Activated naive CD4-positive, alpha-beta T cell treated with anti-CD3 and anti-CD28 coated beads, Interleukin-2, amount 50 U/mL, for 72 hours (primary cell): ENCODE results near the gene HMBS. TPM values are rescaled to one million over a fixed set of nuclear protein-coding genes. Genes with fewer than 3 reads are reported as not detected.
A peak's percentile ranks its signal among the peaks of the same experiment; 100 is the strongest.

Experiments used
- ATAC-seq, 2 donors: fragments of 150-1000 bp; cut with Tn5 transposase; 2 replicates each; pipeline ENCODE4 v1.10.0; 2021; ENCODE audit warnings: mild to moderate bottlenecking in 2 of 2, moderate library complexity in 2 of 2
- DNase-seq, 2 donors: peaks; one replicate each; pipeline ENCODE4 v3.0.0; 2021 to 2022; ENCODE audit warnings: low spot score in 2 of 2
- H3K27ac Mint-ChIP-seq, 2 donors: one replicate each; pipeline ENCODE4 v1.8.0; 2022; ENCODE audit warnings: mild to moderate bottlenecking in 2 of 2, mixed read lengths in 2 of 2
- H3K36me3 Mint-ChIP-seq, 2 donors: one replicate each; pipeline ENCODE4 v1.8.0; 2022; ENCODE audit warnings: mixed read lengths in 2 of 2
- H3K9me3 Mint-ChIP-seq, 2 donors: one replicate each; pipeline ENCODE4 v1.8.0; 2022; ENCODE audit warnings: mixed read lengths in 2 of 2
- total RNA-seq, 2 donors: library from RNA; stranded (reverse); gene quantifications; one replicate each; pipeline ENCODE4 v1.2.3, GENCODE V29; 2022

HMBS gene
- total RNA-seq, 2 donors from 2014 or later = 20.0 to 35.7 TPM

GRCh38 chr11:119107538-119108145 is 23.0 kb downstream of the HMBS start:
- H3K36me3 Mint-ChIP-seq = peaks cover 19 to 36% of the 10 kb centered on the region in 2 donors
- peak overlapping the region; percentile 80 to 95 for H3K27ac Mint-ChIP-seq
- peak; percentile 4 to 8 for ATAC-seq

GRCh38 chr11:119108146-119108856 is 23.6 kb downstream of the HMBS start:
- DNase-seq (peak in 1 of 2 donors; percentile 40), ATAC-seq (peak; percentile 23 to 45)
- Mint-ChIP-seq H3K9me3 (no peaks in the 10 kb centered on the region), H3K27ac (peak overlapping the region; percentile 80 to 95), H3K36me3 (peaks cover 19 to 36% of the 10 kb centered on the region in 2 donors)

More at GRCh38 chr11:119107538-119108145, 23.0 kb downstream of the HMBS start:
- no peak for DNase-seq
- H3K9me3 Mint-ChIP-seq = no peaks in the 10 kb centered on the region

- H3K36me3 Mint-ChIP-seq = peaks cover 19 to 36% of the 10 kb centered on the region in 2 donors
- no peak for ATAC-seq
- DNase-seq = no peak
Observed at GRCh38 chr11:119108857-119109221, 24.2 kb downstream of the HMBS start.

GRCh38 chr11:119109843-119110242 is 25.2 kb downstream of the HMBS start:
- DNase-seq (no peak), ATAC-seq (no peak)
- Mint-ChIP-seq H3K36me3 (peaks cover 19 to 36% of the 10 kb centered on the region in 2 donors), H3K27ac (peak overlapping the region in 1 of 2 donors; percentile 80), H3K9me3 (no peaks in the 10 kb centered on the region)

More at GRCh38 chr11:119108857-119109221, 24.2 kb downstream of the HMBS start:
- no peaks in the 10 kb centered on the region for H3K9me3 Mint-ChIP-seq
- H3K27ac Mint-ChIP-seq = peak overlapping the region; percentile 80 to 95

- Mint-ChIP-seq H3K9me3 (no peaks in the 10 kb centered on the region), H3K27ac (peak overlapping the region; percentile 8 to 50), H3K36me3 (peaks cover 24 to 40% of the 10 kb centered on the region in 2 donors)
- no peak for ATAC-seq
- DNase-seq = no peak
Observed at GRCh38 chr11:119110439-119110838, 25.8 kb downstream of the HMBS start.

- no peak for DNase-seq
- Mint-ChIP-seq H3K27ac (peak overlapping the region in 1 of 2 donors; percentile 33), H3K36me3 (peaks cover 32 to 44% of the 10 kb centered on the region in 2 donors), H3K9me3 (no peaks in the 10 kb centered on the region)
- ATAC-seq = no peak
Observed at GRCh38 chr11:119111361-119111925, 26.8 kb downstream of the HMBS start.

- H3K36me3 Mint-ChIP-seq = peaks cover 42 to 46% of the 10 kb centered on the region in 2 donors
- H3K27ac Mint-ChIP-seq = peak overlapping the region; percentile 10 to 70
- no peak for ATAC-seq
- H3K9me3 Mint-ChIP-seq = no peaks in the 10 kb centered on the region
- no peak for DNase-seq
Observed at GRCh38 chr11:119112314-119113020, 27.8 kb downstream of the HMBS start.

GRCh38 chr11:119113716-119114115 is 29.0 kb downstream of the HMBS start:
- peaks cover 37 to 38% of the 10 kb centered on the region in 2 donors for H3K36me3 Mint-ChIP-seq
- DNase-seq (no peak), ATAC-seq (no peak)
- peak overlapping the region; percentile 29 to 70 for H3K27ac Mint-ChIP-seq
- no peaks in the 10 kb centered on the region for H3K9me3 Mint-ChIP-seq

- Mint-ChIP-seq H3K36me3 (peaks cover 32% of the 10 kb centered on the region in 2 donors), H3K27ac (no peak overlapping the region), H3K9me3 (no peaks in the 10 kb centered on the region)
- ATAC-seq = no peak
- DNase-seq = no peak
Observed at GRCh38 chr11:119114351-119114750, 29.7 kb downstream of the HMBS start.

GRCh38 chr11:119115484-119116234 is 31.0 kb downstream of the HMBS start:
- H3K27ac Mint-ChIP-seq = peak overlapping the region; percentile 85 to 94
- peak in 1 of 2 donors; percentile 18 for DNase-seq
- no peaks in the 10 kb centered on the region for H3K9me3 Mint-ChIP-seq
- peaks cover 22 to 24% of the 10 kb centered on the region in 2 donors for H3K36me3 Mint-ChIP-seq
- peak; percentile 70 to 80 for ATAC-seq

GRCh38 chr11:119116235-119116594 is 31.5 kb downstream of the HMBS start:
- no peak for ATAC-seq
- Mint-ChIP-seq H3K9me3 (no peaks in the 10 kb centered on the region), H3K36me3 (peaks cover 20 to 24% of the 10 kb centered on the region in 2 donors), H3K27ac (peak overlapping the region; percentile 85 to 94)
- DNase-seq = no peak

GRCh38 chr11:119116601-119117000 is 31.9 kb downstream of the HMBS start:
- peaks cover 22 to 24% of the 10 kb centered on the region in 2 donors for H3K36me3 Mint-ChIP-seq
- H3K9me3 Mint-ChIP-seq = no peaks in the 10 kb centered on the region
- DNase-seq (no peak), ATAC-seq (no peak)
- peak overlapping the region in 1 of 2 donors; percentile 85 for H3K27ac Mint-ChIP-seq

- ATAC-seq = no peak
- Mint-ChIP-seq H3K27ac (peak overlapping the region in 1 of 2 donors; percentile 85), H3K36me3 (peaks cover 28 to 29% of the 10 kb centered on the region in 2 donors), H3K9me3 (no peaks in the 10 kb centered on the region)
- DNase-seq = no peak
Observed at GRCh38 chr11:119117004-119117706, 32.5 kb downstream of the HMBS start.

- Mint-ChIP-seq H3K27ac (no peak overlapping the region), H3K9me3 (no peaks in the 10 kb centered on the region), H3K36me3 (peaks cover 29 to 31% of the 10 kb centered on the region in 2 donors)
- no peak for ATAC-seq
- no peak for DNase-seq
Observed at GRCh38 chr11:119118227-119118626, 33.5 kb downstream of the HMBS start.

GRCh38 chr11:119118946-119119345 is 34.3 kb downstream of the HMBS start:
- no peak for ATAC-seq
- no peak overlapping the region for H3K27ac Mint-ChIP-seq
- DNase-seq = no peak

GRCh38 chr11:119120639-119121007 is 35.9 kb downstream of the HMBS start:
- peaks cover 22 to 30% of the 10 kb centered on the region in 2 donors for H3K36me3 Mint-ChIP-seq
- ATAC-seq = no peak
- H3K9me3 Mint-ChIP-seq = no peaks in the 10 kb centered on the region
- DNase-seq = no peak
- H3K27ac Mint-ChIP-seq = peak overlapping the region; percentile 88

More at GRCh38 chr11:119118946-119119345, 34.3 kb downstream of the HMBS start:
- H3K9me3 Mint-ChIP-seq = no peaks in the 10 kb centered on the region
- H3K36me3 Mint-ChIP-seq = peaks cover 29 to 31% of the 10 kb centered on the region in 2 donors
